SH-SY5Y (cell line): Measurements from ENCODE around the gene CPXM2.

Source experiments
- GATA2 ChIP-seq: IDR thresholded peaks from 2 replicates; pipeline ENCODE4 v1.6.1; 2011; ENCODE audit warnings: mild to moderate bottlenecking, low read depth, low read length
- GATA3 ChIP-seq: IDR thresholded peaks from 2 replicates; pipeline ENCODE4 v1.6.1; 2011; ENCODE audit warnings: low read depth, mild to moderate bottlenecking, low read length, moderate library complexity

GRCh38 chr10:123784646-123785045 is 107.0 kb downstream of the CPXM2 start:
- no peak for TF ChIP-seq GATA2
- no peak for TF ChIP-seq GATA3
